HG03457 (cell line): ENCODE measurements around the gene RAD18.

Experiments used
- ATAC-seq: cut with Tn5 transposase; IDR thresholded peaks from one replicate; pipeline ENCODE4 v1.9.1; 2021; ENCODE audit warnings: moderate number of reproducible peaks; ENCODE audit not compliant: unreplicated experiment

Gene RAD18

DNA sequence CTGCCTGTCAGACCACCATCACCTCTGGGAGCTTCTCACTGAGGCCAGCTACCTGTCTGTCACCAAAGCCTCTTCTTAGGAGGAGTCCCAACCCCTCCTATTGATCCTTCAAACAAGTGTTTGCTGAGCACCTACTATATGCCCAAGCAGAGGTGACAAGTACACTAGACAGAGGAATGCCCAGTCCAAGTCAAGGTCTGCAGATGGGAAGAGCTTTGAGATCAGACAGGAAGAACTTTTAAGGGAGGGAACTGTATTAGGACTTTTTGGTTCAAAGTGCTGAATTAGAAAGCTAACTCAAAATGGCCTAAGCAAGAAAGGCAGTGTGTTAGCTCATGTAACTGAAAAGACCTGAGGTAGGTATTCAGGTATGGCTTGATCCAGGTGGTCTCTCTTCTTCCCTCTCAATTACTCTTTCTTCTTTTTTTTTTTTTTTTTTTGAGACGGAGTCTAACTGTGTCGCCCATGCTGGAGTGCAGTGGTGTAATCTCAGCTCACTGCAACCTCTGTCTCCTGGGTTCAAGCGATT, 3.6 kb upstream of the RAD18 start:
- no peak for ATAC-seq

DNA sequence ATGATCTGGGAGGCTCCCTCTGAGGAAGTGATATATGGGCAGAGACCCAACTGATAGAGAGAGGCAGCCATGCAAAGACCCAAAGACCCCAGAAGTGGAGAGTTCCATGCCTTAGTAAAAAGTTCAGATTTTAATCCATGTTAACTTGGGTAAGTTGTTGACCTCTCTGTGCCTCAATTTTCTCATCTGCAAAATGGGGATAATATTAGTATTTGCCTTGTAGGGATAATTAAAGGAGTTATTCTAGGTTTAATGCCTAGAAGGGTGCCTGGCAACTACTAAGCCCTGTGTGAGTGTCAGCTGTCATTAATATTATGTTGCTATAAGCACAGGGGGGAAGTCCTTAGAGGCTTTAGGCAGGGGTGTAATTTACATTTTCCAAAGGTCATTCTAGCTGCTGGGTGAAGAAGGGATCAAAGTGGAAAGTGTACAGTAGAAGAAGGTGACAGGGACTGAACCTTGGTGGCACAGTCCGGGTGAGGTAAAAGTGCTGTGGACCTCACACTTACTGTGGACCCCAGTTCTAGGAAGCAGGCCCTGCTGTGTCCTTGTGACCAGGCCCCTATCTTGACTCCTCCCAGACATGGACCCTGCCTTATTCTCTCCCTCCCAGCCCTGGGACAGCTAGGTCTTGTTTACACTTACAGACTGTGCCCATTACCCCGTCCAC, 3.0 kb upstream of the RAD18 start:
- no peak for ATAC-seq

- ATAC-seq = no peak
Observed at GRCh38 chr3:8964436-8965370, 1.4 kb upstream of the RAD18 start.

GRCh38 chr3:8962226-8962861, 928 bp downstream of the RAD18 start:
- no peak for ATAC-seq

GRCh38 chr3:8959668-8960067, 3.6 kb downstream of the RAD18 start:
- no peak for ATAC-seq

DNA sequence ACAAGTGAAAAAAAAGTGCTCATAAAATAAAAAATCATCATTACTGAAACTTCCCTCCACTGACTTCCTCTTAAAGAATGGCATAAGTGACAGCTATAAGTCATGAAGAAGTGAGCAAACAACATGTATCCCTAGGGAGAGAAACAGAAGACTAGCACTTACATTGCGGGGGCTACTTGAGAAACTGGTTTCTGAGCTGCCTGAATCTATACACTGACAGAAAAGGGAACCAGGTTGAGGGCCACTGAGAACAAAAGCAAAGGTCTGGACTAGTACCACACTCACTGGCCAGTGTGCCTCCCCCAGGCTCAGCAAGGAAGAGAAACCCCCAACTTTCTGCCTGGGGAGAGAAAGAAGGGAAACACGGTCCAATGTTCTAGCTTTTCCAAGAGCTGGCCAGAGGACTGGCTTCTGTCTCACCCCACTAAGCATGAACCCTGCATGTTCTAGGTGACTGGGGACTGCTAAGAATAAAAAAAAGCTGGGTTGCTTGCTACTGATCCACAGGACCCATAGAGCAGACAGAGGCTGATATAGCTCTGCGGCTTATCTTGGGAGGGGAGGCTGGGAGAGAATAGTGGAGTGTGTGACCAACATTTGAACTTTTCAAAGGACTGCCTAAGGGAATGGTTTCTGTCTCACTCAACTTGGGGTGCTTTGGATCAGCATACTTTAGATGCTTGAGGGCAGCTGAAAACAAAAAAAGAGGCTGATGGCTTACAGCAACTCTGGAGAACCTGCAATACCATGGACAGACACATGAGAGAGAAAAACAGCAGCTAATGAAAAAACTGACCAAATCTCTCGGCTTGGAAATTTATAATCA, 8.1 kb downstream of the RAD18 start:
- peak; percentile 52 for ATAC-seq

GRCh38 chr3:8953313-8953712, 10.0 kb downstream of the RAD18 start:
- no peak for ATAC-seq

DNA sequence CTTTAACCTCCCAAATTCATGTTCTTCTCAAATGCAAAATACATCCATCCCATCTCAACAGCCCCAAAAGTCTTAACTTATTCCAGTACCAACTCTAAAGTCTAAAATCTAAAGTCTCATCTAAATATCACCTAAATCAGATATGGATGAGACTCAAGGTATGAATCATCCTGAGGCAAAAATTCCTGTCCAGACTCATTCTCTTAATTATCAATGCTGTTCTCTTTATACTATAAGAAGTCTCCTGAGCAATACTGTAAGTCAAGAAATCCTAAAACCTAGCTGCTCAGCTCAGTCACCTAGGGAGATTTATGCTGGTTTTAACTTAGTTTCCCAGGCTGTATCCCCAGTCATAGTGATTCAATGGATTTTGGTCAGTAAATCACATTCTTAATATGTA, 11.1 kb downstream of the RAD18 start:
- no peak for ATAC-seq

DNA sequence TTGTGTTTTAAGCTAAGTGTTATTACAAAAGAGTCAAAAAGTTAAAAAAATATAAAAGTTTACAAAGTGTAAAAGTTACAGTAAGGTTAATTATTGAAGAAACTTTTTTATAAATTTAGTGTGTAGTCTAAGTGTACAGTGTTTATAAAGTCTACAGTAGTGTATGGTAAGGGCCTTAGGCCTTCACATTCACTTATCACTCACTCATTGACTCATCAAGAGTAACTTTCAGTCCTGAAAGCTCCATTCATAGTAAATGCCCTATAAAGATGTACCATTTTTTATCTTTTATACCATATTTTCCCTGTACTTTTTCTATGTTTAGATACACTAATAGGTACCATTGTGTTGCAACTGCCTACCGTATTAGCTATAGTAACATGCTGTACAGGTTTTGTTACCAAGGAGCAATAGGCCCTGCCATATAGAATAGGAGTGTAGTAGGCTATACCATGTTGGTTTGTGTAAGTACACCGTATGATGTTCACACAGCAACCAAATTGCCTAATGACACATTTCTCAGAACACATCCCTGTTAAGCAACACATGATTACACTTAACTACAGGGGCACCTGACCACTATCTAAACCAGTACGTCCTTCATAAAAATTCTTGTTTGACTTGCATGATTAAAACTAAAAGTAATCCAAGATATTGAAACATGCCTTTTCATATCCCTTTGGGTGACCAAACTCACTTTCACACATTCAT, 17.2 kb downstream of the RAD18 start:
- no peak for ATAC-seq

- no peak for ATAC-seq
Observed at GRCh38 chr3:8942746-8943488, 20.4 kb downstream of the RAD18 start.

DNA sequence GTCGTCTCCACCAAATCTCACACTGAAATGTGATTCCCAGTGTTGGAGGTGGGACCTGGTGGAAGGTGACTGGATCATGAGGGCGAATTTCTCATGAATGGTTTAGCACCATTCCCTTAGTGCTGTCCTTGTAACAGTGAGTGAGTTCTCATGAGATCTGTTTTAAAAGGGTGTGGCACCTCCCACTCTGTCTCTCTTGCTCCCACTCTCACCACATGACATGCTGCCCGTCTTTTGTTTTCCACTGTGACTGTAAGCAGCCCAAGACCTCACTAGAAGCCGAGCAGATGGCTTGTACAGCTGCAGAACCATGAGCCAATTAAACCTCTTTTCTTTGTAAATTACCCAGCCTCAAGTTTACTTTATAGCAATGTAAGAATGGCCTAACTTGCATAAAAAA, 21.2 kb downstream of the RAD18 start:
- ATAC-seq = no peak

DNA sequence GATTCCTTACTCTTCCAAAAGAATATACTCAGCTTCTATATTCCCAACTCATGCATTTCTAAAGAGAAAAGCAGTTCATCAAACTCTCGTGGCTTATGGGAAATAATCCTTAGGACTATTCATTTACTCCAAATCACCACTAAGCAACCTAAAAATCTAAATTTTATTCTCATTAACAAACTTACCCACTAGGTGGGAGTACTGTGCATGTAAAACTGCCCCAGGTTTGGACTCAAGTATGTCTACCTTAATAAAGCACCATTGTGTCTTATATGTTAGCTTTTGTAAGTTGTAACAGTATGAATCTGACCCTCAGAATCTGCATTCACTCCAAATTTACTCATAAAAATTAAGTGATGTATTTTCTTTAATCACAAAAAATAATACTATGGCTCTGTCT, 25.3 kb downstream of the RAD18 start:
- ATAC-seq = no peak

GRCh38 chr3:8937064-8938020, 25.9 kb downstream of the RAD18 start:
- ATAC-seq = no peak

- no peak for ATAC-seq
Observed at GRCh38 chr3:8932507-8932906, 30.8 kb downstream of the RAD18 start.

DNA sequence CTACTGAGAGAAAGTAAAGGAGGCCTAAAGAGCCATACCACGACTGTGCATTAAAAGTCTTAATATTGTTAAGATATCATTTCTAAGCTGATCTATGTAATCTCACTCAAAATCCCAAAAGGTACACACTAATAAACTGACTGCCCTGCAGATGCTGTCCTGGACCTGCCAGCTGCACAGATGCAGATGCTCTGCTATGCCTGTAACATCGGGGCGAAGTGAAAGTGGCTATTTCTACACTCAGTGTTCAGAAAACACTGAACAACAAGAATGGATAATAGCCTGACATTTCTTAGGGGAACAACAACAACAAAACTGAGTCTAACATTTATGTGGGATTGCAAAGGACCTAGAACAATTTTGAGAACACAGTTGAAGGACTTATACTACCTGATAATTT, 31.9 kb downstream of the RAD18 start:
- ATAC-seq = no peak

DNA sequence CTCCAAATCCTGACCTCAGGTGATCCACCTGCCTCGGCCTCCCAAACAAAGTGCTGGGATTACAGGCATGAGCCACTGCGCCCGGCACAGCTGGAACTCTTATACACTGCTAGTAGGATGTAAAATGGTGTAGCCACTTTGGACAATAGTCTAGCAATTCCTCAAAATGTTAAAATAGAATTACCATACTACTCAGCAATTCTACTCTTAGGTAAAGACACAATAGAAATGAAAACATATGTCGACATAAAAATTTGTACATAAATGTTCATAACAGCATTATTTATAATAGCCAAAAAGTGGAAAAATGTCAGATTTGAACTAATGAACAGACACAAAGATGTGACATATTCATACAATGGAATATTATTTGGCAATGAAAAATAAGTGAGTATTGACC, 33.4 kb downstream of the RAD18 start:
- ATAC-seq = no peak

GRCh38 chr3:8914491-8914890, 48.8 kb downstream of the RAD18 start:
- ATAC-seq = no peak

- no peak for ATAC-seq
Observed at GRCh38 chr3:8911781-8912180, 51.5 kb downstream of the RAD18 start.
